ENCODE measurements around the gene C2CD5. TPM values are rescaled to one million over a fixed set of nuclear protein-coding genes. Genes with fewer than 3 reads are reported as not detected.
A peak's percentile ranks its signal among the peaks of the same experiment; 100 is the strongest.

Gene C2CD5
- total RNA-seq, 2 experiments from 2014 or later = 32.6 to 32.8 TPM

DNA sequence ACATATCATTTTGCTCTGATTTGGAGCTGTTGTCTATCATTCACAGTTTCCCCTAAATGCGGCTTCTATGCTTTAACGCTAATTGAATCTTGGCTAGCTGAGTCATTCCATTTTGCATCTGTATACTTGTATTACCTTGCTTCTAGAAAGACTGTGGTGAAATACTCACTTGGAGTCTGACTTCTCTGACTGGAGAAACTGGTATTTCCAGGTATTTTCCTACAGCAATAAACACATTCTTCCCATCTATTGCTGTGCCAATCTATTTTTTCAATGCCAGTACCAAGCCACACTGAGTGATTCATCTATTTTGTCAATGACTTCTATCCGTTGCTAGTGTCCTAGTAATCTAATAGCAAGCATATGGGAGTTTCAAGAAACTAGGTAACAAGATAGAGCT lies 133.9 kb downstream of the C2CD5 start:
- ChIA-PET CTCF (interaction anchor here (1.3 to 3.1 kb wide), 3 partner anchors 29 to 308 kb away, joined by 3 to 18 read pairs (median 4); partner anchors contain the start of gene ST8SIA1), POLR2A (interaction anchor here (1.4 to 1.6 kb wide), 2 partner anchors 122 to 295 kb away, joined by 3 to 8 read pairs; no protein-coding TSS in a partner anchor)
- peak overlapping the region; percentile 88 for H3K27ac Mint-ChIP-seq
- intact Hi-C loops (cut with micrococcal nuclease) = loop anchor here (1.0 kb wide), 1 partner anchor 122 kb away; no protein-coding TSS in a partner anchor
- no peaks in the 10 kb centered on the region for H3K27me3 Mint-ChIP-seq
- no peak for DNase-seq
- H3K4me1 Mint-ChIP-seq (ENCODE audit: low read depth) = peaks cover 54% of the 10 kb centered on the region
- peak overlapping the region; percentile 69 for H3K4me3 Mint-ChIP-seq
- H3K9me3 Mint-ChIP-seq = no peaks in the 10 kb centered on the region
- no peaks in the 10 kb centered on the region for H3K36me3 Mint-ChIP-seq

DNA sequence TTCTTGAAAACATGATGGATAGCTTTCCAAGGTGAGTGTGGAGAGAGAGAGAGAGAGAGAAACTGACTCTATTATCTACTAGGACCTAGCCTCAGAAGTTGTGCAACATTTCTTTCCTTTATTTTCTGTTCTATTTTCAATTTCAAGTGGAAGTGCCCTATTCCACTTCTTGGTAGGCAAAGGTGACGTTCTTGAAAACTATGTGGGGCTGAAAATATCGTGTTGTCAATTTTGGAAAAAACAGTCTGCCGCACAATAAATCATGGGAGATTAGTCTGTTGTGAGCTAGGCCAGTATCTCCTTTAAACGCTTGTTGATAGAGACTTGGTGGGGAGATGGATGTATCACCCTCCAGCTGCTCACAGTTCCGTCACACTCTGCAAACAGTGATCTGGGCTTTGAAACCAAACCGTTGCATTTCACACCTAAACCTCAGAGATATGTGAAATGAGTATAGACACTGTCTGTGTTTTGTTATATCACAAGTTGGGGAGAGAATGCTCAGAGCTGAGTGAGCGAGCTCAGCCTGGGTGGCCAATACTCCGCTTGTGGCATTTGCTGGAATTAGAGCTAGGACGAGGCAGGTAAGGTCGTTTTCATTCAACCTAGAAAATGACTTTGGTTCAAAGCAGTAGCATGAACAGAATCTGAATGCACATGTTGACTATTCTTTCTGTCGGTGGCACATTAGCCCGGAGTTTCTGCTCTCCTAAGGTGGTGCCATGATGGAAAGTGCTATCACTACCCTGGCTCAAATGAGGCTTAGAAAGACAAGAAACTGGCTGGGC lies 134.8 kb downstream of the C2CD5 start:
- intact Hi-C loops (cut with micrococcal nuclease) = loop anchor here (1.0 to 5.0 kb wide), 5 partner anchors 13 to 218 kb away; partner anchors contain the start of gene ETNK1
- Mint-ChIP-seq H3K27me3 (no peaks in the 10 kb centered on the region), H3K36me3 (no peaks in the 10 kb centered on the region), H3K27ac (peak overlapping the region; percentile 88), H3K4me3 (peak overlapping the region; percentile 69), H3K4me1 (ENCODE audit: low read depth) (peaks cover 49% of the 10 kb centered on the region), H3K9me3 (no peaks in the 10 kb centered on the region)
- peak; percentile 78 for DNase-seq
- ChIA-PET POLR2A (interaction anchor here (0.8 to 2.3 kb wide), 6 partner anchors 11 to 294 kb away, joined by 3 to 12 read pairs (median 6); no protein-coding TSS in a partner anchor), CTCF (interaction anchor here (1.2 to 3.1 kb wide), 7 partner anchors 30 to 307 kb away, joined by 3 to 18 read pairs (median 4); partner anchors contain the start of gene ST8SIA1)

DNA sequence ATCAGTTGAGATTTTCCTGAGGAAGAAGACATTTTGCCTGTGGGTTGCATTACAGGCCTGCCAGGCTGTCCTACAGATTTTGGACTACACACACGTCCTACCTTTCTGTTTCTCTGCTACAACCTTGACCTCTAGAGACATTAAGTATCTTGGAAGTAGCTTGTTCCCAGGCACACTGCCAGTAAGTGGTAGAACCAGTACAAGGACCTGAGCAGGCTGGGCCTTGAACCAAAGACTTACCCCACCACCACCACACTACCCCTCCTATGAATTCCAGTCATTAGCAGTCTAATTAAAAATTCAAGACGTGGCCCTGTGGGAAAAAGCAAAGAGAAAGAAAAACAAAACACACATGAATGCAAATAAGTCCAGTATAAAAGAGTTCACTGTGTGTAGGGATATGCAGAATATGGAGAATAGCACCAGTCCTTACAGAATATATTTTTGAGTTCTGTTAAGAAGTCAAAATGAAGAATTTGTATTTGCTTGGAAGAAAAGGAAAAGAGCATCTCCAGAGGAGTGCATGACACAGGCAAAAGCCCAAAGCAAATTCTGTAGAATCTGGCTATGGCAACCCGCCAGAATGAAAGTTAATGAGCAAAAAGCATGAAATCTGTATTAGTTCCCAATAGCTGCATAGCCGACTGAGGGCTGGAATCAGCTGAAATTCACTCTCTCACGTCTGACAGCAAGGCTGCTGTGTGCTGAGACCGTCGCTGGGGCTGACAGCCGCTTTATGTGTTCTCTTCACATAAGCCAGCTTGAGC lies 135.5 kb downstream of the C2CD5 start:
- peak; percentile 19 for DNase-seq
- intact Hi-C loops (cut with micrococcal nuclease) = loop anchor here (1.0 to 5.0 kb wide), 4 partner anchors 12 to 219 kb away; partner anchors contain the start of gene ETNK1
- Mint-ChIP-seq H3K27me3 (no peaks in the 10 kb centered on the region), H3K36me3 (peaks cover 4% of the 10 kb centered on the region), H3K27ac (peak overlapping the region; percentile 88), H3K9me3 (no peaks in the 10 kb centered on the region), H3K4me1 (ENCODE audit: low read depth) (peaks cover 48% of the 10 kb centered on the region), H3K4me3 (peak overlapping the region; percentile 69)
- POLR2A ChIA-PET = interaction anchor here (0.8 to 2.3 kb wide), 5 partner anchors 10 to 121 kb away, joined by 4 to 12 read pairs (median 8); no protein-coding TSS in a partner anchor
- CTCF ChIA-PET = interaction anchor here (1.2 to 3.1 kb wide), 5 partner anchors 35 to 121 kb away, joined by 3 to 18 read pairs (median 4); partner anchors contain the start of gene ST8SIA1

DNA sequence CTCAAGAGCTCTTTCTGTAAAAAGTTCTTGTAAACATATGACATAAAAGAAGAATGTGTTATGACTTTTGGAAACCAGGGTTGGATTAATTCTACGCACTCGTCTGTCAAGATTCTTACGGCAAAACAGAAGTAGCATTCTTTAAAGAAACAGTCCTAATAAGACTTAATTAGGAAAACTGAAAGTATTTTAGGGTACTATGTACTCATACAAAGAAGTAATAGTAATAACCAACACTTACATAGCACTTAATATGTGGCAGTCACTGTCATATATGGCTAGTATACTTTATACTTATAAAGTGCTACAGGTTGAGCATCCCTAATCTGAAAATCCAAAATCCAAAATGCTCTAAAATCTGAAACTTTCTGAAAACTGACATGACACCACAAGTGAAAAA lies 136.9 kb downstream of the C2CD5 start:
- POLR2A ChIA-PET = no interaction called here
- CTCF ChIA-PET = interaction anchor here (0.5 to 1.4 kb wide), 4 partner anchors 11 to 120 kb away, joined by 3 to 5 read pairs (median 4); no protein-coding TSS in a partner anchor
- H3K4me3 Mint-ChIP-seq = no peak overlapping the region
- peaks cover 8% of the 10 kb centered on the region for H3K36me3 Mint-ChIP-seq
- H3K4me1 Mint-ChIP-seq (ENCODE audit: low read depth) = peaks cover 41% of the 10 kb centered on the region
- H3K9me3 Mint-ChIP-seq = peaks cover 3% of the 10 kb centered on the region
- peak overlapping the region; percentile 28 for H3K27ac Mint-ChIP-seq
- DNase-seq = no peak
- intact Hi-C loops (cut with micrococcal nuclease) = loop anchor here (5.0 kb wide), 1 partner anchor 220 kb away; the partner anchor contains the start of gene ETNK1
- no peaks in the 10 kb centered on the region for H3K27me3 Mint-ChIP-seq

DNA sequence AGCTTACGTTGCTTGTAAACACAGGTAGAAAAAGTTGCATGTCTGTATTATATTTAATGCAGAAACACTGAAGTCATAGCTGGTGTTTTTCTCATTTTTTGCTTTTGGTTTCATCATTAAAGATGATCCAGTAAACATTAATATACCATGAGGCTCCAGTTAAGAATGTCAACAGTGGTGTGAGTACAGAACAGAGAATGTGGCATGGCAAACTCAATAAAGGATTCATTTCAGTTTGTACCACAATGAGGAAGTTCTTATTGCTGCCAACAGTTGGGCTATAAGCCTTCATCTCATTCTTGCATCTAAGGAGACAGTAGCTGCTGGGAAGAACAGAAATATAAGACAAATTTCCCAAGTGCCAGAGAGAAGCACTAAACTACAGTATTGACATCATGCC lies 137.7 kb downstream of the C2CD5 start:
- intact Hi-C loops (cut with micrococcal nuclease) = loop anchor here (5.0 kb wide), 1 partner anchor 221 kb away; the partner anchor contains the start of gene ETNK1
- POLR2A ChIA-PET = no interaction called here
- peaks cover 3% of the 10 kb centered on the region for H3K9me3 Mint-ChIP-seq
- peaks cover 41% of the 10 kb centered on the region for H3K4me1 Mint-ChIP-seq (ENCODE audit: low read depth)
- peaks cover 9% of the 10 kb centered on the region for H3K36me3 Mint-ChIP-seq
- DNase-seq = no peak
- no peak overlapping the region for H3K4me3 Mint-ChIP-seq
- no peak overlapping the region for H3K27ac Mint-ChIP-seq
- CTCF ChIA-PET = interaction anchor here (1.0 to 1.4 kb wide), 3 partner anchors 11 to 71 kb away, joined by 4 to 5 read pairs (median 4); no protein-coding TSS in a partner anchor
- no peaks in the 10 kb centered on the region for H3K27me3 Mint-ChIP-seq

DNA sequence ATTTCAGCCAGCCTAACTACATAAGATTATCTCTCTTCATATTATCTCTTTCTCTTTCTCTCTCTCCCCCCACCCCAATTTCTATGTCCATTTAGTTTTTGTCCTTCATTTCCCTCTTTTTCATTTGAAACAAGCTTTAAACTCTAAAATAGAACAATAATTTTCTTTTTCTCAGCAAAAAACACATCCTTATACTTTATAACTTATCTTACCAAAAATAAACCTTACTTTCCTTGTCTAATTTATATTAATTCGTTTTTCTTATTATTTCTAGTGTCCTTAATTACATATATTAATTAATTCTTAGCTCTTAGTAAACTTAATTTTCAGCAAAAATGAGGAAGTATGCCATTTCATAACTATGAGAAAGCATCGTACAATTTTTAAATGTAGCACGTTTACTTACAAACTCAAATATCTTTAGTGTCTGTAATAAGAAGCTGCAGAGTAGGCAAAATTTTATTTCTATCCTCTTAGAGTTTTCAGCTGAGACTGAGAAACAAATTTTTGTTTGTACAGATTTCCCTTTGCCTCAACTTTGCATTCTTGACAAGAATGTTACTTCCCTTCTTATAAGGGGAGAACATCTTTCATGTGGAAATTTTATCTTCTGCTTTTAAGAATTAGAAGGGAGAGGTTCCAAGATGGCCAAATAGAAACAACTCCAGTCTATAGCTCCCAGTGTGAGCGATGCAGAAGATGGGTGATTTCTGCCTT lies 144.7 kb downstream of the C2CD5 start:
- DNase-seq = no peak
- intact Hi-C loops (cut with micrococcal nuclease) = loop anchor here (5.0 kb wide), 3 partner anchors 38 to 297 kb away; partner anchors contain the start of gene C2CD5
- CTCF ChIA-PET = interaction anchor here (0.6 to 1.2 kb wide), 4 partner anchors 11 to 277 kb away, joined by 3 to 4 read pairs (median 3); no protein-coding TSS in a partner anchor
- Mint-ChIP-seq H3K4me3 (no peak overlapping the region), H3K9me3 (peaks cover 5% of the 10 kb centered on the region), H3K4me1 (ENCODE audit: low read depth) (peaks cover 41% of the 10 kb centered on the region), H3K27ac (no peak overlapping the region), H3K27me3 (no peaks in the 10 kb centered on the region), H3K36me3 (peaks cover 12% of the 10 kb centered on the region)
- POLR2A ChIA-PET = interaction anchor here (1.0 kb wide), 1 partner anchor 64 kb away, joined by 3 read pairs; no protein-coding TSS in a partner anchor

Other genes starting within 250 kb of the C2CD5 start
- 1 to 10 TPM; 9.5 to 9.6 TPM for gene ST8SIA1, start 209.8 kb downstream of the C2CD5 start, total RNA-seq
- 10 to 100 TPM; 59.0 to 61.0 TPM for gene ETNK1, start 80.6 kb upstream of the C2CD5 start, total RNA-seq

All from activated CD4-positive, alpha-beta memory T cell treated with anti-CD3 and anti-CD28 coated beads for 36 hours (primary cell).